Mesenteric fat pad (tissue), 1 donor: ENCODE measurements around the gene CRIM1. TPM values are rescaled to one million over a fixed set of nuclear protein-coding genes. Genes with fewer than 3 reads are reported as not detected.

Experiments used
- DNase-seq: peaks from one replicate; pipeline ENCODE4 v3.0.0-alpha.2; 2020; ENCODE audit warnings: low spot score
- total RNA-seq: library from RNA; stranded (reverse); fragmentation: NEBNext Ultra II Directional; extraction: Animal tissue kit (Norgen Biotek cat#: 25700); gene quantifications from one replicate; pipeline ENCODE4 v1.2.1, GENCODE V29; 2021
- donor health status: DM: yes; HTN: yes; CAD: no.

The CRIM1 gene
- total RNA-seq, 1 donor from 2014 or later = 230 TPM

- DNase-seq = no peak
Measured at GRCh38 chr2:36455011-36455410, 99.4 kb downstream of the CRIM1 start.

- no peak for DNase-seq
Measured at GRCh38 chr2:36455788-36456187, 100.2 kb downstream of the CRIM1 start.

GRCh38 chr2:36456227-36457175 lies 100.9 kb downstream of the CRIM1 start:
- DNase-seq = no peak

GRCh38 chr2:36458106-36458505 lies 102.5 kb downstream of the CRIM1 start:
- no peak for DNase-seq

GRCh38 chr2:36459725-36460137 lies 104.2 kb downstream of the CRIM1 start:
- DNase-seq = no peak

- DNase-seq = no peak
Measured at GRCh38 chr2:36461039-36461681, 105.6 kb downstream of the CRIM1 start.

GRCh38 chr2:36462311-36462935 lies 106.8 kb downstream of the CRIM1 start:
- no peak for DNase-seq

GRCh38 chr2:36463365-36463764 lies 107.8 kb downstream of the CRIM1 start:
- DNase-seq = no peak

GRCh38 chr2:36464006-36464721 lies 108.6 kb downstream of the CRIM1 start:
- DNase-seq = no peak

- DNase-seq = no peak
Measured at GRCh38 chr2:36466135-36466534, 110.6 kb downstream of the CRIM1 start.

GRCh38 chr2:36468463-36469105 lies 113.0 kb downstream of the CRIM1 start:
- no peak for DNase-seq

GRCh38 chr2:36469106-36469477 lies 113.5 kb downstream of the CRIM1 start:
- no peak for DNase-seq

- no peak for DNase-seq
Measured at GRCh38 chr2:36469710-36470109, 114.1 kb downstream of the CRIM1 start.

- DNase-seq = no peak
Measured at GRCh38 chr2:36473230-36473629, 117.7 kb downstream of the CRIM1 start.

GRCh38 chr2:36476411-36476810 lies 120.8 kb downstream of the CRIM1 start:
- DNase-seq = no peak

GRCh38 chr2:36477315-36477714 lies 121.7 kb downstream of the CRIM1 start:
- DNase-seq = no peak

GRCh38 chr2:36477746-36478145 lies 122.2 kb downstream of the CRIM1 start:
- DNase-seq = no peak

GRCh38 chr2:36478332-36478738 lies 122.8 kb downstream of the CRIM1 start:
- no peak for DNase-seq

- no peak for DNase-seq
Measured at GRCh38 chr2:36478999-36479398, 123.4 kb downstream of the CRIM1 start.

- no peak for DNase-seq
Measured at GRCh38 chr2:36479406-36479805, 123.8 kb downstream of the CRIM1 start.

GRCh38 chr2:36480028-36480427 lies 124.5 kb downstream of the CRIM1 start:
- no peak for DNase-seq
